ENCODE measurements around the gene TEKTIP1.
A peak's percentile ranks its signal among the peaks of the same experiment; 100 is the strongest.
"Not testable (repeated sequence)": the region's sequence is repeated elsewhere in the genome, so short reads cannot be mapped to it uniquely, and the experiment has no call there.

Gene TEKTIP1

DNA sequence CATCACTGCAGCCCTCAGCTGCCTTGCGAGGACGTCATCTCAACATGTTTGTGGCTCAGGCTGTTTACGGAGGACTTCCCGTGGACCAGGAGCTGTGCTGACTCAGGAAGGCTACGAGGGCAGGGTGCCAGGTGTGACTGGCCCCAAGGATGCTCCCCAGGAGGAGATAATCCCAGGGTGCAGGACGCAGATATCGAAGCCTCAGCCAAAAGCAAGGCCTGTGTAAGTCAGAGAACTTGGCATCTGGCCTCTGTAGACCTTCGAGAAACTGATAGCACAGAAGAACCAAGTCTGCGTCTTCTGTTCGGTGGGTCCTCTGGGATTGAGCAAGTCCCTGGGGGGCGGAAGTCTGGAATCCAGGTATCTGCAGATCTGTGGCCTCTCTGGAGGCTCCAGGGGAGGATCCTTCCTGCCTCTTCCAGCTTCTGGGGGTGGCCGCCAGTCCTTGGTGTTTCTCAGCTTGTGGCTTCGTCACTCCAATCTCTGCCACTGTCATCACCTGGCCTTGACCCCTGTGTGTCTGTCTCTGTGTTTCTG is 35.9 kb upstream of the TEKTIP1 start:
- Mint-ChIP-seq H3K4me3 (no peak overlapping the region), H3K36me3 (ENCODE audit: low read depth) (peaks cover 15% of the 10 kb centered on the region), H3K4me1 (ENCODE audit: low read depth) (peaks cover 29% of the 10 kb centered on the region), H3K27me3 (ENCODE audit: low read depth) (no peaks in the 10 kb centered on the region), H3K27ac (peak overlapping the region; percentile 31), H3K9me3 (no peaks in the 10 kb centered on the region)
- DNase-seq (ENCODE audit: low spot score): no peak

DNA sequence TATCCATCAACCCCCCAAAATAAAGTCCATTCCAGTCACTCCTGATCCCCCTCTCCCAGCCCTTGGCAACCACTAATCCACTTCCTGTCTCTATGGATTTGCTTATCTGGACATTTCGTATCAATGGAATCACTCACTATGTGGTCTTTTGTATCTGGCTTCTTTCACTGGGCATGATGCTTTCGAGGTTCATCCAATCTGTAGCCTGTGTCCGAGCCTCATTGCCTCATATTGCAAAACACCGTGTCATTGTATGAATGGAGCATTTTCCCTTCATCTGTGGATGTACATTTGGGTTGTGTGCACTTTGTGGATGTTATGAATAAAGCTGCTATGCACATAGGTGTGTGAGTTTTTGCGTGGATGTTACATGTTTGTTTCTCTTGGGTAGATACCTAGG is 34.2 kb upstream of the TEKTIP1 start:
- Mint-ChIP-seq H3K36me3 (ENCODE audit: low read depth) (peaks cover 25% of the 10 kb centered on the region), H3K9me3 (no peaks in the 10 kb centered on the region), H3K4me1 (ENCODE audit: low read depth) (peaks cover 34% of the 10 kb centered on the region), H3K4me3 (peak overlapping the region; percentile 53), H3K27ac (peak overlapping the region; percentile 58), H3K27me3 (ENCODE audit: low read depth) (no peaks in the 10 kb centered on the region)
- DNase-seq (ENCODE audit: low spot score): no peak

- peaks cover 30% of the 10 kb centered on the region for H3K4me1 Mint-ChIP-seq (ENCODE audit: low read depth)
- no peaks in the 10 kb centered on the region for H3K9me3 Mint-ChIP-seq
- no peaks in the 10 kb centered on the region for H3K27me3 Mint-ChIP-seq (ENCODE audit: low read depth)
- peak within 1 kb of the TSS; percentile 95 for H3K4me3 Mint-ChIP-seq
- peaks cover 28% of the 10 kb centered on the region for H3K36me3 Mint-ChIP-seq (ENCODE audit: low read depth)
- peak; percentile 100 for DNase-seq (ENCODE audit: low spot score)
- H3K27ac Mint-ChIP-seq: peak within 1 kb of the TSS; percentile 95
Measured at GRCh38 chr19:3505598-3506383, 33.2 kb upstream of the TEKTIP1 start, which contains the start of gene FZR1. TSS of gene FZR1 (plus strand) at chr19:3506311. CDS start at chr19:3522990, 16,679 bp downstream.

DNA sequence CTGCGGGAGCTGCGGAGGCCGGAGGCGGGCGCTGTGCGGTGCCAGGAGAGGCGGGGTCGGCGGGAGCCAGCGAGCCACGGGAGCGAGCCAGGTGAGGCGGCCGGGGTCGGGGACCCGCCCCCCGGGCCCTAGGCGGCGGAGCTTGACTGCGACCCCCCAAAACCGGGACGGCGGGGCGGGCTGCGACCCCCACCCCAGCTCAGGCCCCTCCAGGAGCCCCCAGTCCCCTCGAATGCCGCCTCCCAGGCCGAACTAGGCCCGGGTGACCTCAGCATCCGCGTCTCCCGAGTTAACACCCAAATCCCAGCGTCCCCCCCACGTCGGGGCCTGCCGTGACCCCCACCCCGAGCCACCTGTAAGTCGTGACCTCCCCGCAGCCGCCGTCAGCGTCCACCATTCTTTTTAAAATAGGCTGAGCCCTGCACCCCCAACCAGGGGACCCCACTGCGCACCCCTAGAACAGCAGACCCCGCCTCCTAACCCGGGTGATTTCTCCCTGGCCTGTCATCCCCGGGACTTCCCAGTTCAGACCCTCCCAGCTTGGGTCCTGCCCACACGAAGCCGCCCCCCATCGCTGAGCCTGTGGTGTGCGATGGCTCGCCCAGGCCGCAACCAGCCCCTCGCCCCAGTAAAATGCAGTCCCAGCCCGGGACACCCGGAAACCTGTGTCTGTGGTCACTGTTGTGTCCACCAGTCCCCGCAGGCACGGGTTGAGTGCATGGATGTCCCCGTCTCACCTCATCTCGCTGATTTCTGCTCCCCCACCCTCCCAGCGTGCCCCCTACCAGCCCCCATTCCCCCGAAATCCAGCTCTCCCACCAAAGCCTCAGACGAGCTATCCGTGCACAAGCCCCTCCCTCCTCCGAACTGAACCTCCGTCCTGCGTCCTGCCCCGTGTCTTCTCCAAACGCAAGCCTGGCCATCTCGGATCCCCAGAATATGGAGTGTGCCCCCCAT is 32.3 kb upstream of the TEKTIP1 start:
- H3K4me3 Mint-ChIP-seq: peak overlapping the region; percentile 95
- no peaks in the 10 kb centered on the region for H3K9me3 Mint-ChIP-seq
- peaks cover 28% of the 10 kb centered on the region for H3K36me3 Mint-ChIP-seq (ENCODE audit: low read depth)

GRCh38 chr19:3507371-3508120 is 31.4 kb upstream of the TEKTIP1 start:
- Mint-ChIP-seq H3K27ac (peak overlapping the region; percentile 94), H3K4me3 (peak overlapping the region; percentile 95), H3K4me1 (ENCODE audit: low read depth) (peaks cover 27% of the 10 kb centered on the region)

More for the DNA sequence above, 32.3 kb upstream of the TEKTIP1 start:
- peak; percentile 21 for DNase-seq (ENCODE audit: low spot score)
- H3K4me1 Mint-ChIP-seq (ENCODE audit: low read depth): peaks cover 27% of the 10 kb centered on the region
- no peaks in the 10 kb centered on the region for H3K27me3 Mint-ChIP-seq (ENCODE audit: low read depth)
- H3K27ac Mint-ChIP-seq: peak overlapping the region; percentile 94

GRCh38 chr19:3508121-3508661 is 30.8 kb upstream of the TEKTIP1 start:
- Mint-ChIP-seq H3K36me3 (ENCODE audit: low read depth) (peaks cover 28% of the 10 kb centered on the region), H3K4me3 (peak overlapping the region; percentile 51), H3K4me1 (ENCODE audit: low read depth) (peaks cover 27% of the 10 kb centered on the region), H3K27ac (peak overlapping the region; percentile 13)
- H3K9me3 Mint-ChIP-seq; H3K27me3 Mint-ChIP-seq (ENCODE audit: low read depth); DNase-seq (ENCODE audit: low spot score): not testable (repeated sequence)

More at GRCh38 chr19:3507371-3508120, 31.4 kb upstream of the TEKTIP1 start:
- no peak for DNase-seq (ENCODE audit: low spot score)
- Mint-ChIP-seq H3K36me3 (ENCODE audit: low read depth) (peaks cover 28% of the 10 kb centered on the region), H3K9me3 (no peaks in the 10 kb centered on the region), H3K27me3 (ENCODE audit: low read depth) (no peaks in the 10 kb centered on the region)

DNA sequence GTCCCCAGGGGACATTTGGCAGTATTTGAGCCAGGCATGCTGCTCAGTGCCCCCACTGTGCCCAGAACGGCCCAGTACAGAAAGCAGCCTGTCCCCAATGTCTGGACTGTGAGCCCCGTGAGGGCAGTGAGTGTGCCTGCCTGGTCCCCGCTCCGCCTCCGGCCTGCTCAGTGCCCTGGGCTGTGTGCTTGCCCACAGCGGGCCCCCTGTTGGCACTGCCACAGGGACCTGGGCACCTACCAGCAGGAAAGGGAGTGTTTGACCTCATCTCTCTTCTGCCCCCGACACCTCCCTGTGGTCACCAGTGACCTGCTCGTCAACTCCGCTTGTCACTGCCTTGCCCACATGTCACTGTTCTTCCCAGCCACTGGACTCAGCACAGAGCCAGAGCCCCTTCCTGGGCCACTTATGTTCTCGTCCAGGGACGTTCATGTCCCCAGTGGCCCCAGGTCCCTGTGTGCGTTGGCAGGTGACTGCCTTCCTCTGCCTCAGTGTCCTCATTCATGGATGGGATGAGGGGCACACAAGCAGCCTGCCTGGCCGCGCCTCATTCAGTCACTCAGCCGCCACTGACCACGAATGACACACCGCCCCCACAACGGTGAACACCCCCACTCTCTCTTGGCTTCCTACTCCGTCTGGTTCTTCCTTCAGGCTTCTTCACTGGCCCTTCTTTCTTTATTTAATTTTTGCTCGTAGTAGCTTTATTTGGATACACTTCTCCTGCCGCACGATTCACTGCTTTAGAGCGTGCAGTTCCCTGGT is 30.0 kb upstream of the TEKTIP1 start:
- Mint-ChIP-seq H3K36me3 (ENCODE audit: low read depth) (peaks cover 28% of the 10 kb centered on the region), H3K4me3 (peak overlapping the region; percentile 51), H3K27me3 (ENCODE audit: low read depth) (no peaks in the 10 kb centered on the region), H3K27ac (peak overlapping the region; percentile 68), H3K4me1 (ENCODE audit: low read depth) (peaks cover 27% of the 10 kb centered on the region), H3K9me3 (no peaks in the 10 kb centered on the region)
- no peak for DNase-seq (ENCODE audit: low spot score)

DNA sequence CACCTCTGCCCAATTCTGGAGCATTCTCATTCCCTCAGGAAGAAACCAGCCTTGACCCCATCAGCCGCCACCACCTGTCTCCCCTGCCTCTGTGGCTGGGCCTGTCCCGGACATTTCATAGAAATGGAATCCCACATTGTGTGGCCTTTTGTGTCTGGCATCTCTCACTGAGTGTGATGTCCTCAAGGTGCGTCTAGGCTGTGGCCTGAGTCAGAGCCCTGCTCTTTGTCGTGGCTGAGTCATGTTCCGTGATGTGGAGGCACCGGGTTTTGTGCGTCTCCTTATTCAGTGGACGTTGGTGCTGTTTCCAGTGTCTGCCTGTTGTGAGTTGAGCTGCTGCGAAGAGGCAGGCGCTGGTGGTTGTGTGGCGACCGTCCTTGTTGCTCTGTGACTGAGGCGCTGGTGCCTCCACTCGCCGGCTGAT is 29.4 kb upstream of the TEKTIP1 start:
- Mint-ChIP-seq H3K27me3 (ENCODE audit: low read depth) (no peaks in the 10 kb centered on the region), H3K4me1 (ENCODE audit: low read depth) (peaks cover 25% of the 10 kb centered on the region)

DNA sequence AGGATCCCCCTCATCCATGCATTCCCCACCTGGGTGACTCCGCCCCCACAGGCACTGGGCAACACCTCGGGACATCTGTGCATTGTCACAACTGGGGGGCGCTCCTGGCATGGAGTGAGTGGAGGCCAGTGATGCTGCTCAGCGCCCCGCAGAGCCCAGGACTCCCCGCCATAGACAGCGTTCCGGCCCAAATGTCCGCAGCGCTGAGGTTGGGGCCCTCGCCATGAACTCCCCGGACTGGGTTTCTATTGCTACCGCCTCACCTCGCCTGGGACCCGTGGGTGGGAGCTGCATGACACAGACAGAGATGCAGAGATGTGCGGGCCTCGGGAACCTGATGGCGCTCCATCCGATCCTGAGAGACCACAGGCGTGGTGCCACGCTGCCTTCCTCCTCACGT is 28.2 kb upstream of the TEKTIP1 start:
- Mint-ChIP-seq H3K27me3 (ENCODE audit: low read depth) (no peaks in the 10 kb centered on the region), H3K36me3 (ENCODE audit: low read depth) (peaks cover 28% of the 10 kb centered on the region), H3K9me3 (no peaks in the 10 kb centered on the region), H3K27ac (no peak overlapping the region), H3K4me3 (no peak overlapping the region), H3K4me1 (ENCODE audit: low read depth) (peaks cover 18% of the 10 kb centered on the region)
- no peak for DNase-seq (ENCODE audit: low spot score)

More for the DNA sequence above, 29.4 kb upstream of the TEKTIP1 start:
- H3K9me3 Mint-ChIP-seq: no peaks in the 10 kb centered on the region
- DNase-seq (ENCODE audit: low spot score): peak; percentile 35
- H3K36me3 Mint-ChIP-seq (ENCODE audit: low read depth): peaks cover 28% of the 10 kb centered on the region
- H3K4me3 Mint-ChIP-seq: peak overlapping the region; percentile 51
- H3K27ac Mint-ChIP-seq: peak overlapping the region; percentile 68

DNA sequence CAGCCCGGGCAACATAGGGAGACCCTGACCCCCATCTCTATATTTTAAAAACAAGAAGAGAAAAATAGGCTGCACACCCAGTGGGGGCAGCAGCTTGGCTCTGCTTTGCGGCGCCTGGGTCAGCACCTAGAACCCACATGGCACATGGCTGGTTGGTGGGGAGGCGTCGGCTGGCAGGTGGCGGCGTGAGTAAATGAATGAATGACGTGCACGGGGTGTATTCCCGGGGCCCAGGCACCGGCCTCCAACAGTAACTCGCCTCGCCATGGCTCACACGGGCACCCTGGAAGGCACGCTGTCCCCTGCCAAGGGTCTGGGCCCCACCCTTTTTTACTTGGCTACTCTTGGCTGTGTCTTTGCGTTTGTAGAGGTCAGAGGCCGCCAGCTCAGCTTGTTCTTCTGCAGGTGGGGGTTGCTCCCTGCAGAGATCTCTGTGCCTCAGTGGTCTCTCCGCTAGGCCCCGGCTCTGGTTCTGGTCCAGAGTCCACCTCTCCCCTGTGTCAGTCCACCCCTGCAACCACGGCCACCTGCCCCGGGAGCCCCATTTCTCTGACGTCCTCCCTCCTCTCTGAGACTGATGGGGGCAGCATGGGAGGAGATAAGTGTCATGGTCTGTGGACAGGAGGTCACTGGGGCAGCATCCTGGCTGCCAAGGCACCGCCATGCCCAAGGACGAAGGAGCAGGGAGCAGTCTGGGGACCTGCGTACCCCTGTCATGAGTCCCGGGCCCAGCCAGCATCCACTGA is 27.3 kb upstream of the TEKTIP1 start:
- no peak overlapping the region for H3K27ac Mint-ChIP-seq
- peaks cover 26% of the 10 kb centered on the region for H3K36me3 Mint-ChIP-seq (ENCODE audit: low read depth)
- peaks cover 19% of the 10 kb centered on the region for H3K4me1 Mint-ChIP-seq (ENCODE audit: low read depth)
- H3K27me3 Mint-ChIP-seq (ENCODE audit: low read depth): no peaks in the 10 kb centered on the region
- no peak for DNase-seq (ENCODE audit: low spot score)
- H3K4me3 Mint-ChIP-seq: no peak overlapping the region
- no peaks in the 10 kb centered on the region for H3K9me3 Mint-ChIP-seq

- DNase-seq (ENCODE audit: low spot score): no peak
- Mint-ChIP-seq H3K36me3 (ENCODE audit: low read depth) (peaks cover 16% of the 10 kb centered on the region), H3K4me1 (ENCODE audit: low read depth) (peaks cover 11% of the 10 kb centered on the region), H3K27me3 (ENCODE audit: low read depth) (no peaks in the 10 kb centered on the region), H3K27ac (no peak overlapping the region), H3K9me3 (no peaks in the 10 kb centered on the region), H3K4me3 (no peak overlapping the region)
Measured at GRCh38 chr19:3512562-3513228, 26.3 kb upstream of the TEKTIP1 start.

Measured in T-helper 2 cell treated with Interferon-gamma antibody and Interleukin-4, amounts not matched to agents 5 μg/mL and 100 μg/mL, for 36 hours (primary cell).